T-helper 1 cell treated with Interleukin-12 subunit alpha and Interleukin-12 subunit beta and Interleukin-4 antibody, amounts not matched to agents 30 μg/mL and 1 μg/mL, for 36 hours (primary cell): Measurements from ENCODE around the gene THBD.

Experiments
- H3K27ac Mint-ChIP-seq: one replicate; pipeline ENCODE4 v1.8.0; 2021; ENCODE audit warnings: mild to moderate bottlenecking, mixed read lengths
- H3K27me3 Mint-ChIP-seq: one replicate; pipeline ENCODE4 v1.8.0; 2021; ENCODE audit warnings: low read depth, mixed read lengths
- H3K36me3 Mint-ChIP-seq: one replicate; pipeline ENCODE4 v1.8.0; 2021; ENCODE audit warnings: low read depth, mixed read lengths
- H3K4me1 Mint-ChIP-seq: one replicate; pipeline ENCODE4 v1.8.0; 2021; ENCODE audit warnings: low read depth, mixed read lengths
- H3K4me3 Mint-ChIP-seq: one replicate; pipeline ENCODE4 v1.8.0; 2021; ENCODE audit warnings: mild to moderate bottlenecking, moderate library complexity, mixed read lengths
- H3K9me3 Mint-ChIP-seq: one replicate; pipeline ENCODE4 v1.8.0; 2021; ENCODE audit warnings: mixed read lengths

THBD gene

GRCh38 chr20:23007886-23008655, 41.4 kb downstream of the THBD start:
- Mint-ChIP-seq H3K27ac (no peak overlapping the region), H3K4me3 (no peak overlapping the region), H3K36me3 (no peaks in the 10 kb centered on the region), H3K9me3 (no peaks in the 10 kb centered on the region), H3K4me1 (no peaks in the 10 kb centered on the region), H3K27me3 (no peaks in the 10 kb centered on the region)

GRCh38 chr20:23007462-23007861, 42.0 kb downstream of the THBD start:
- Mint-ChIP-seq H3K9me3 (no peaks in the 10 kb centered on the region), H3K4me3 (no peak overlapping the region), H3K27me3 (no peaks in the 10 kb centered on the region), H3K27ac (no peak overlapping the region), H3K4me1 (no peaks in the 10 kb centered on the region), H3K36me3 (no peaks in the 10 kb centered on the region)

- H3K9me3 Mint-ChIP-seq, result no peaks in the 10 kb centered on the region
- no peak overlapping the region for H3K4me3 Mint-ChIP-seq
- no peaks in the 10 kb centered on the region for H3K27me3 Mint-ChIP-seq
- H3K4me1 Mint-ChIP-seq, result no peaks in the 10 kb centered on the region
- no peak overlapping the region for H3K27ac Mint-ChIP-seq
- no peaks in the 10 kb centered on the region for H3K36me3 Mint-ChIP-seq
Measured at GRCh38 chr20:23005776-23006175, 43.7 kb downstream of the THBD start.

- H3K27me3 Mint-ChIP-seq, result no peaks in the 10 kb centered on the region
- no peaks in the 10 kb centered on the region for H3K4me1 Mint-ChIP-seq
- H3K27ac Mint-ChIP-seq, result no peak overlapping the region
- H3K4me3 Mint-ChIP-seq, result no peak overlapping the region
- H3K9me3 Mint-ChIP-seq, result no peaks in the 10 kb centered on the region
- H3K36me3 Mint-ChIP-seq, result no peaks in the 10 kb centered on the region
Measured at GRCh38 chr20:23003881-23004460, 45.5 kb downstream of the THBD start.

GRCh38 chr20:23003077-23003635, 46.3 kb downstream of the THBD start:
- H3K27me3 Mint-ChIP-seq, result no peaks in the 10 kb centered on the region
- H3K36me3 Mint-ChIP-seq, result no peaks in the 10 kb centered on the region

GRCh38 chr20:23002276-23002675, 47.2 kb downstream of the THBD start:
- no peaks in the 10 kb centered on the region for H3K9me3 Mint-ChIP-seq
- no peak overlapping the region for H3K27ac Mint-ChIP-seq
- no peaks in the 10 kb centered on the region for H3K27me3 Mint-ChIP-seq
- no peaks in the 10 kb centered on the region for H3K4me1 Mint-ChIP-seq
- no peaks in the 10 kb centered on the region for H3K36me3 Mint-ChIP-seq
- no peak overlapping the region for H3K4me3 Mint-ChIP-seq

More at GRCh38 chr20:23003077-23003635, 46.3 kb downstream of the THBD start:
- Mint-ChIP-seq H3K4me3 (no peak overlapping the region), H3K27ac (no peak overlapping the region), H3K4me1 (no peaks in the 10 kb centered on the region), H3K9me3 (no peaks in the 10 kb centered on the region)

GRCh38 chr20:23000232-23000947, 49.1 kb downstream of the THBD start:
- H3K27me3 Mint-ChIP-seq, result no peaks in the 10 kb centered on the region
- no peak overlapping the region for H3K4me3 Mint-ChIP-seq
- no peaks in the 10 kb centered on the region for H3K4me1 Mint-ChIP-seq

GRCh38 chr20:22999756-23000155, 49.7 kb downstream of the THBD start:
- no peaks in the 10 kb centered on the region for H3K36me3 Mint-ChIP-seq
- H3K9me3 Mint-ChIP-seq, result peaks cover 3% of the 10 kb centered on the region
- no peak overlapping the region for H3K4me3 Mint-ChIP-seq
- no peak overlapping the region for H3K27ac Mint-ChIP-seq
- H3K27me3 Mint-ChIP-seq, result no peaks in the 10 kb centered on the region
- no peaks in the 10 kb centered on the region for H3K4me1 Mint-ChIP-seq

More at GRCh38 chr20:23000232-23000947, 49.1 kb downstream of the THBD start:
- Mint-ChIP-seq H3K36me3 (no peaks in the 10 kb centered on the region), H3K27ac (no peak overlapping the region), H3K9me3 (no peaks in the 10 kb centered on the region)

GRCh38 chr20:22998476-22998875, 51.0 kb downstream of the THBD start:
- Mint-ChIP-seq H3K9me3 (peaks cover 5% of the 10 kb centered on the region), H3K27ac (no peak overlapping the region), H3K4me3 (no peak overlapping the region), H3K4me1 (no peaks in the 10 kb centered on the region), H3K27me3 (no peaks in the 10 kb centered on the region), H3K36me3 (no peaks in the 10 kb centered on the region)

GRCh38 chr20:22995923-22996322, 53.5 kb downstream of the THBD start:
- Mint-ChIP-seq H3K36me3 (no peaks in the 10 kb centered on the region), H3K9me3 (peaks cover 5% of the 10 kb centered on the region), H3K27me3 (no peaks in the 10 kb centered on the region), H3K27ac (no peak overlapping the region), H3K4me3 (no peak overlapping the region), H3K4me1 (no peaks in the 10 kb centered on the region)
